VCaP (cell line): Measurements from ENCODE around the gene TPTE2.

Source experiments
- H3K27ac ChIP-seq: fragments of 450-650 bp; 2 replicates; pipeline ENCODE4 v1.5.1; 2017
- TF ChIP-seq, protein P1 (sequence below): fragments of 450-650 bp; conservative IDR thresholded peaks from 2 replicates; pipeline ENCODE4 v1.5.1; 2017; ENCODE audit warnings: mild to moderate bottlenecking, moderate library complexity

TPTE2 gene

GRCh38 chr13:19382111-19382510 is 179.2 kb downstream of the TPTE2 start:
- no peak overlapping the region for H3K27ac ChIP-seq
- TF ChIP-seq, protein P1, sequence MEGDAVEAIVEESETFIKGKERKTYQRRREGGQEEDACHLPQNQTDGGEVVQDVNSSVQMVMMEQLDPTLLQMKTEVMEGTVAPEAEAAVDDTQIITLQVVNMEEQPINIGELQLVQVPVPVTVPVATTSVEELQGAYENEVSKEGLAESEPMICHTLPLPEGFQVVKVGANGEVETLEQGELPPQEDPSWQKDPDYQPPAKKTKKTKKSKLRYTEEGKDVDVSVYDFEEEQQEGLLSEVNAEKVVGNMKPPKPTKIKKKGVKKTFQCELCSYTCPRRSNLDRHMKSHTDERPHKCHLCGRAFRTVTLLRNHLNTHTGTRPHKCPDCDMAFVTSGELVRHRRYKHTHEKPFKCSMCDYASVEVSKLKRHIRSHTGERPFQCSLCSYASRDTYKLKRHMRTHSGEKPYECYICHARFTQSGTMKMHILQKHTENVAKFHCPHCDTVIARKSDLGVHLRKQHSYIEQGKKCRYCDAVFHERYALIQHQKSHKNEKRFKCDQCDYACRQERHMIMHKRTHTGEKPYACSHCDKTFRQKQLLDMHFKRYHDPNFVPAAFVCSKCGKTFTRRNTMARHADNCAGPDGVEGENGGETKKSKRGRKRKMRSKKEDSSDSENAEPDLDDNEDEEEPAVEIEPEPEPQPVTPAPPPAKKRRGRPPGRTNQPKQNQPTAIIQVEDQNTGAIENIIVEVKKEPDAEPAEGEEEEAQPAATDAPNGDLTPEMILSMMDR: no peak
